SK-N-SH treated with all-trans-retinoic acid at 6 μM for 48 hours (cell line): ENCODE measurements around the gene ASS1.

ENCODE experiments used
- ARNTL ChIP-seq: fragments of 450-650 bp; formaldehyde crosslinking; IDR thresholded peaks from 2 replicates; pipeline ENCODE4 v1.5.0; 2020; ENCODE audit warnings: low read depth, mild to moderate bottlenecking, moderate library complexity, borderline replicate concordance
- BACH2 ChIP-seq: fragments of 250-450 bp; sonication (Bioruptor Pico); IDR thresholded peaks from 2 replicates; pipeline ENCODE4 v1.9.0; 2021; ENCODE audit warnings: mild to moderate bottlenecking, borderline replicate concordance
- GLIS3 ChIP-seq: fragments of 250-450 bp; sonication (Bioruptor Pico); IDR thresholded peaks from 2 replicates; pipeline ENCODE4 v1.5.0; 2020; ENCODE audit warnings: mild to moderate bottlenecking, moderate library complexity
- ISL1 ChIP-seq: fragments of 250-450 bp; sonication (Bioruptor Pico); IDR thresholded peaks from 2 replicates; pipeline ENCODE4 v2.1.2; 2022; ENCODE audit warnings: mild to moderate bottlenecking, moderate library complexity
- OSR1 ChIP-seq: fragments of 250-450 bp; sonication (Bioruptor Pico); IDR thresholded peaks from 2 replicates; pipeline ENCODE4 v1.8.0; 2022; ENCODE audit warnings: moderate library complexity, mild to moderate bottlenecking, inconsistent platforms
- SNAI2 ChIP-seq: fragments of 250-450 bp; sonication (Bioruptor Pico); IDR thresholded peaks from 2 replicates; pipeline ENCODE4 v1.5.0; 2020; ENCODE audit warnings: mild to moderate bottlenecking, moderate library complexity
- ZC3H10 ChIP-seq: fragments of 250-450 bp; sonication (Bioruptor Pico); IDR thresholded peaks from 2 replicates; pipeline ENCODE4 v1.5.1; 2021; ENCODE audit warnings: mild to moderate bottlenecking, moderate library complexity
- ZNF565 ChIP-seq: fragments of 450-650 bp; formaldehyde crosslinking; conservative IDR thresholded peaks from 2 replicates; pipeline ENCODE4 v1.5.0; 2020; ENCODE audit warnings: low read depth, mild to moderate bottlenecking, moderate library complexity
- ZNF8 ChIP-seq: fragments of 450-650 bp; formaldehyde crosslinking; IDR thresholded peaks from 2 replicates; pipeline ENCODE4 v1.5.0; 2020; ENCODE audit warnings: mild to moderate bottlenecking, moderate library complexity
- TF ChIP-seq, protein P1 (sequence below): fragments of 250-450 bp; sonication (Bioruptor Pico); IDR thresholded peaks from 2 replicates; pipeline ENCODE4 v1.5.1; 2020; ENCODE audit warnings: low read depth, mild to moderate bottlenecking, moderate library complexity
- TF ChIP-seq, protein P2 (sequence below): fragments of 250-450 bp; sonication (Bioruptor Pico); IDR thresholded peaks from 2 replicates; pipeline ENCODE4 v1.8.0; 2021; ENCODE audit warnings: low read depth, mild to moderate bottlenecking, moderate library complexity, borderline replicate concordance

DNA sequence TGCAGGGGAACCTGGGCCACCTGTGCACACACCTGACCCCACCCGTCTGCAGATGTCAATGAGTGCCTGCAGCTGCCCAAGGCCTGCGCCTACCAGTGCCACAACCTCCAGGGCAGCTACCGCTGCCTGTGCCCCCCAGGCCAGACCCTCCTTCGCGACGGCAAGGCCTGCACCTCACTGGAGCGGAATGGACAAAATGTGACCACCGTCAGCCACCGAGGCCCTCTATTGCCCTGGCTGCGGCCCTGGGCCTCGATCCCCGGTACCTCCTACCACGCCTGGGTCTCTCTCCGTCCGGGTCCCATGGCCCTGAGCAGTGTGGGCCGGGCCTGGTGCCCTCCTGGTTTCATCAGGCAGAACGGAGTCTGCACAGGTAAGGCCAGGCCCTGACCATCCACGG is 14.5 kb upstream of the ASS1 start:
- TF ChIP-seq ISL1 (no peak), ZNF565 (no peak), ZNF8 (CRISPR knock-in tag) (no peak), SNAI2 (CRISPR knock-in tag) (no peak), ZC3H10 (CRISPR knock-in tag) (no peak), ARNTL (no peak), GLIS3 (no peak), BACH2 (CRISPR knock-in tag) (no peak), OSR1 (no peak)
- TF ChIP-seq, protein P1, sequence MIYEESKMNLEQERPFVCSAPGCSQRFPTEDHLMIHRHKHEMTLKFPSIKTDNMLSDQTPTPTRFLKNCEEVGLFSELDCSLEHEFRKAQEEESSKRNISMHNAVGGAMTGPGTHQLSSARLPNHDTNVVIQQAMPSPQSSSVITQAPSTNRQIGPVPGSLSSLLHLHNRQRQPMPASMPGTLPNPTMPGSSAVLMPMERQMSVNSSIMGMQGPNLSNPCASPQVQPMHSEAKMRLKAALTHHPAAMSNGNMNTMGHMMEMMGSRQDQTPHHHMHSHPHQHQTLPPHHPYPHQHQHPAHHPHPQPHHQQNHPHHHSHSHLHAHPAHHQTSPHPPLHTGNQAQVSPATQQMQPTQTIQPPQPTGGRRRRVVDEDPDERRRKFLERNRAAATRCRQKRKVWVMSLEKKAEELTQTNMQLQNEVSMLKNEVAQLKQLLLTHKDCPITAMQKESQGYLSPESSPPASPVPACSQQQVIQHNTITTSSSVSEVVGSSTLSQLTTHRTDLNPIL (CRISPR knock-in tag) = no peak
- TF ChIP-seq, protein P2, sequence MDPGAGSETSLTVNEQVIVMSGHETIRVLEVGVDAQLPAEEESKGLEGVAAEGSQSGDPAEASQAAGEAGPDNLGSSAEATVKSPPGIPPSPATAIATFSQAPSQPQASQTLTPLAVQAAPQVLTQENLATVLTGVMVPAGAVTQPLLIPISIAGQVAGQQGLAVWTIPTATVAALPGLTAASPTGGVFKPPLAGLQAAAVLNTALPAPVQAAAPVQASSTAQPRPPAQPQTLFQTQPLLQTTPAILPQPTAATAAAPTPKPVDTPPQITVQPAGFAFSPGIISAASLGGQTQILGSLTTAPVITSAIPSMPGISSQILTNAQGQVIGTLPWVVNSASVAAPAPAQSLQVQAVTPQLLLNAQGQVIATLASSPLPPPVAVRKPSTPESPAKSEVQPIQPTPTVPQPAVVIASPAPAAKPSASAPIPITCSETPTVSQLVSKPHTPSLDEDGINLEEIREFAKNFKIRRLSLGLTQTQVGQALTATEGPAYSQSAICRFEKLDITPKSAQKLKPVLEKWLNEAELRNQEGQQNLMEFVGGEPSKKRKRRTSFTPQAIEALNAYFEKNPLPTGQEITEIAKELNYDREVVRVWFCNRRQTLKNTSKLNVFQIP = no peak
